Neural crest cell (in vitro differentiated cells): Measurements from ENCODE around the gene LRRC74B. TPM values are rescaled to one million over a fixed set of nuclear protein-coding genes. Genes with fewer than 3 reads are reported as not detected.

Experiments
- DNase-seq: peaks from one replicate; pipeline ENCODE4 v3.0.0; 2021; ENCODE audit warnings: low read depth, mixed read lengths, low spot score
- H3K27ac Mint-ChIP-seq: one replicate; pipeline ENCODE4 v1.8.0; 2021; ENCODE audit warnings: mild to moderate bottlenecking, mixed read lengths; ENCODE audit not compliant: unreplicated experiment
- H3K27me3 Mint-ChIP-seq: 2 replicates; pipeline ENCODE4 v1.8.0; 2021; ENCODE audit warnings: low read depth, mild to moderate bottlenecking, mixed read lengths
- H3K36me3 Mint-ChIP-seq: 2 replicates; pipeline ENCODE4 v1.8.0; 2021; ENCODE audit warnings: low read depth, mild to moderate bottlenecking, mixed read lengths
- H3K4me1 Mint-ChIP-seq: 2 replicates; pipeline ENCODE4 v1.8.0; 2021; ENCODE audit warnings: mixed read lengths
- H3K4me3 Mint-ChIP-seq: one replicate; pipeline ENCODE4 v1.8.0; 2021; ENCODE audit warnings: mild to moderate bottlenecking, mixed read lengths
- H3K9me3 Mint-ChIP-seq: 2 replicates; pipeline ENCODE4 v1.8.0; 2021; ENCODE audit warnings: mixed read lengths
- CTCF ChIP-seq: fragments of 200-600 bp; sonication (generic); conservative IDR thresholded peaks from 2 replicates; pipeline ENCODE4 v1.5.0; 2021; ENCODE audit warnings: antibody characterized with exemption, mild to moderate bottlenecking
- total RNA-seq: library from RNA; stranded (reverse); gene quantifications from 2 replicates; pipeline ENCODE4 v1.2.1, GENCODE V29; 2021

Gene LRRC74B
- total RNA-seq, 1 donor from 2014 or later, result not detected

- no peak for TF ChIP-seq CTCF
- H3K4me3 Mint-ChIP-seq, result no peak overlapping the region
- DNase-seq, result no peak
- peaks cover 8% of the 10 kb centered on the region for H3K4me1 Mint-ChIP-seq
- H3K9me3 Mint-ChIP-seq, result no peaks in the 10 kb centered on the region
- no peaks in the 10 kb centered on the region for H3K36me3 Mint-ChIP-seq
- H3K27me3 Mint-ChIP-seq, result no peaks in the 10 kb centered on the region
- H3K27ac Mint-ChIP-seq, result no peak overlapping the region
Observed at GRCh38 chr22:21025266-21025665, 20.5 kb upstream of the LRRC74B start.

GRCh38 chr22:21025763-21026755 lies 19.7 kb upstream of the LRRC74B start:
- no peak for DNase-seq
- H3K9me3 Mint-ChIP-seq, result no peaks in the 10 kb centered on the region
- no peak overlapping the region for H3K4me3 Mint-ChIP-seq
- H3K4me1 Mint-ChIP-seq, result peaks cover 11% of the 10 kb centered on the region
- H3K36me3 Mint-ChIP-seq, result no peaks in the 10 kb centered on the region
- no peak overlapping the region for H3K27ac Mint-ChIP-seq
- H3K27me3 Mint-ChIP-seq, result no peaks in the 10 kb centered on the region
- no peak for TF ChIP-seq CTCF

- TF ChIP-seq CTCF, result no peak
- Mint-ChIP-seq H3K27me3 (no peaks in the 10 kb centered on the region), H3K27ac (no peak overlapping the region), H3K36me3 (no peaks in the 10 kb centered on the region), H3K4me3 (no peak overlapping the region), H3K4me1 (peaks cover 12% of the 10 kb centered on the region), H3K9me3 (no peaks in the 10 kb centered on the region)
- DNase-seq, result no peak
Observed at GRCh38 chr22:21026783-21027692, 18.7 kb upstream of the LRRC74B start.

GRCh38 chr22:21028277-21029251 lies 17.2 kb upstream of the LRRC74B start:
- Mint-ChIP-seq H3K27me3 (no peaks in the 10 kb centered on the region), H3K27ac (peak overlapping the region; percentile 94), H3K4me3 (no peak overlapping the region), H3K9me3 (no peaks in the 10 kb centered on the region), H3K4me1 (peaks cover 20% of the 10 kb centered on the region), H3K36me3 (no peaks in the 10 kb centered on the region)
- DNase-seq, result no peak
- TF ChIP-seq CTCF, result no peak
